Body of pancreas (tissue), 4 donors: ENCODE results near the gene LRRC40. TPM values are rescaled to one million over a fixed set of nuclear protein-coding genes. Genes with fewer than 3 reads are reported as not detected.
A peak's percentile ranks its signal among the peaks of the same experiment; 100 is the strongest.

Source experiments
- ATAC-seq: fragments of 150-250 bp; one replicate; pipeline ENCODE4 v1.9.1; 2016
- DNase-seq, 4 donors: peaks; one replicate each; pipeline ENCODE4 v3.0.0-alpha.2; 2019
- H3K27ac ChIP-seq, 4 donors: fragments of 200-600 bp; sonication (generic); 1 replicate in 3 of 4; 2 replicates in 1 of 4; pipeline versions ENCODE4 v1.5.1 to v1.6.1; 2016 to 2019; ENCODE audit warnings: mild to moderate bottlenecking in 1 of 4, mixed read lengths in 1 of 4, moderate library complexity in 1 of 4
- H3K27me3 ChIP-seq, 2 donors: fragments of 200-600 bp; sonication (generic); one replicate each; pipeline ENCODE4 v1.6.0; 2016; ENCODE audit warnings: mild to moderate bottlenecking in 1 of 2
- H3K36me3 ChIP-seq, 2 donors: fragments of 200-600 bp; sonication (generic); replicated peaks in 1 of 2; 2 replicates each; pipeline ENCODE4 v1.5.1; 2016; ENCODE audit warnings: low read depth in 2 of 2; ENCODE audit not compliant: insufficient read depth in 1 of 2
- H3K4me1 ChIP-seq: fragments of 200-600 bp; sonication (generic); one replicate; pipeline ENCODE4 v1.6.0; 2016
- H3K4me3 ChIP-seq, 2 donors: fragments of 200-600 bp; sonication (generic); 1 replicate in 1 of 2; 2 replicates in 1 of 2; pipeline ENCODE4 v1.5.1; 2016 to 2019
- H3K9me3 ChIP-seq, 3 donors: fragments of 200-600 bp; sonication (generic); 1 replicate in 2 of 3; 2 replicates in 1 of 3; pipeline ENCODE4 v1.5.1; 2016
- CTCF ChIP-seq, 7 experiments: fragments of 450-650 bp in 4 of 7; fragments of 200-600 bp in 3 of 7; sonication (generic) in 3 of 7; IDR thresholded peaks; one replicate each; pipeline ENCODE4 v1.5.1; 2016 to 2019; ENCODE audit warnings: antibody characterized with exemption in 7 of 7
- POLR2A ChIP-seq, 3 donors: fragments of 450-650 bp; IDR thresholded peaks; one replicate each; pipeline ENCODE4 v1.6.1; 2016; ENCODE audit warnings: antibody characterized with exemption in 3 of 3, mild to moderate bottlenecking in 2 of 3
- WGBS, 2 donors: methylation state at CpG; one replicate each; pipeline ENCODE4 v1.1.5; 2017; 5-methylcytosine and 5-hydroxymethylcytosine counted together
- intact Hi-C: fragments of 100-400 bp; cut with DNase I; formaldehyde crosslinking; loops from one replicate; pipeline ENCODE4 v1.15.1; 2023
- total RNA-seq, 2 donors: library from RNA; depleted of rRNA; stranded (reverse); fragments of >200 nt; gene quantifications; one replicate each; pipeline ENCODE4 v1.1.0, GENCODE V29; 2016

The LRRC40 gene
- 1 to 10 TPM; 3.3 to 7.3 TPM for total RNA-seq

- ATAC-seq, result peak; percentile 100
- peak within 1 kb of the TSS; percentile 72 to 83 for H3K4me3 ChIP-seq
- no peaks in the 10 kb centered on the region for H3K9me3 ChIP-seq
- TF ChIP-seq CTCF (IDR thresholded peaks at IDR 0.05) (peak in 1 of 7 experiments; percentile 36), POLR2A (IDR thresholded peaks at IDR 0.05) (peak; percentile 61 to 82 (median 78))
- peaks cover 29% of the 10 kb centered on the region for H3K4me1 ChIP-seq
- no peaks in the 10 kb centered on the region for H3K36me3 ChIP-seq
- no peaks in the 10 kb centered on the region for H3K27me3 ChIP-seq
- 0% methylated on average over 17 to 47 of the region's 47 CpGs for WGBS, 2 donors
- peak; percentile 93 to 97 (median 95) for DNase-seq
- peak within 1 kb of the TSS; percentile 72 to 93 (median 82) for H3K27ac ChIP-seq
- intact Hi-C loops, result no loop called here
Observed at GRCh38 chr1:70205434-70206118, at the start of gene LRRC40. LRRC40 (minus strand) TSS chr1:70205579; CDS start chr1:70205540, 39 bp downstream.

- H3K27me3 ChIP-seq, result no peaks in the 10 kb centered on the region
- intact Hi-C loops, result loop anchor here (10.0 kb wide), 1 partner anchor 816 kb away; no protein-coding TSS in a partner anchor
- TF ChIP-seq POLR2A (IDR thresholded peaks at IDR 0.05) (no peak), CTCF (IDR thresholded peaks at IDR 0.05) (no peak)
- ATAC-seq, result no peak
- H3K9me3 ChIP-seq, result no peaks in the 10 kb centered on the region
- no peak overlapping the region for H3K27ac ChIP-seq
- H3K36me3 ChIP-seq, result peaks cover 20 to 50% of the 10 kb centered on the region in 2 donors
- no peaks in the 10 kb centered on the region for H3K4me1 ChIP-seq
- 65 to 69% methylated on average over 4 of the region's 4 CpGs for WGBS, 2 donors
- no peak for DNase-seq
- no peak overlapping the region for H3K4me3 ChIP-seq
Observed at GRCh38 chr1:70248729-70249128, 43.4 kb upstream of the LRRC40 start.

DNA sequence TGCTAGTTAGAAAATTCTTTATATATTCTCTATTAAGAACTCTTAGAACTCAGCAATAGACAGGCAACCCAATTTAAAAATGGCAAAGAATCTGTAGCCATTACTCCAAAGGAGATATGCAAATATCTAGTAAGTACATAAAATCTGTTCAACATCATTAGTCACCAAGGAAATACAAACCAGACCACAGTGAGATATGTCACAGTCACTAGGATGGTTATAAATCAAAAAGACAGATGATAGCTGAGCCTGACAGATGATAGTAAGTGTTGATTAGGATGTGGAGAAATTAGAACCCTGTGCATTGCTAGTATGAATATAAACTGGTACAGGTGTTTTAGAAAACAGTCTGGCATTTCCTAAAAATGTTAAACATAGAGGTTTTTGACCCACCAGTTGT is 42.4 kb upstream of the LRRC40 start:
- H3K36me3 ChIP-seq, result peaks cover 22 to 53% of the 10 kb centered on the region in 2 donors
- intact Hi-C loops, result loop anchor here (10.0 kb wide), 1 partner anchor 817 kb away; no protein-coding TSS in a partner anchor
- no peak for DNase-seq

DNA sequence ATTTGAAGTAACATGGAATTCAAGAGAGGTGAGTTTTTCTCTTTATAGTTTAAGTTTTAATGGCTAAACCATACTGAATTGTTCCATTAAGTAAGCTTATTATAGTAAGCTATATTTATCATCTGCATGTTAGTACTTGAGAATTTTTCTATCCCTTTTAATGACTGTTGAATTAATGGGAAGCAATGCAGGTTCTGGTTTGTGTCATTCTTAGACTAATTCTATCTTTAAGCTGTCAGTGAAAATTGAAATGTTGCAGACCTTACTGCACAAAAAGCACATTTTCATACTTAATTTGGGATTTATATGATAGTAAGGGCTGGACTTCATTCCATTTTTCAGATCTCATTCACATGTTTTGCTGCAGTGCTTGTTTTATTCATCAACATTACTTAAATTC is 41.7 kb upstream of the LRRC40 start:
- intact Hi-C loops, result loop anchor here (10.0 kb wide), 1 partner anchor 818 kb away; no protein-coding TSS in a partner anchor
- no peak for ATAC-seq
- H3K36me3 ChIP-seq, result peaks cover 24 to 57% of the 10 kb centered on the region in 2 donors

More for the DNA sequence above, 42.4 kb upstream of the LRRC40 start:
- ATAC-seq, result no peak
- Histone ChIP-seq H3K9me3 (no peaks in the 10 kb centered on the region), H3K27ac (no peak overlapping the region), H3K27me3 (no peaks in the 10 kb centered on the region), H3K4me1 (no peaks in the 10 kb centered on the region), H3K4me3 (no peak overlapping the region)
- TF ChIP-seq CTCF (IDR thresholded peaks at IDR 0.05) (no peak), POLR2A (IDR thresholded peaks at IDR 0.05) (no peak)

More for the DNA sequence above, 41.7 kb upstream of the LRRC40 start:
- TF ChIP-seq POLR2A (IDR thresholded peaks at IDR 0.05) (no peak), CTCF (IDR thresholded peaks at IDR 0.05) (no peak)
- no peaks in the 10 kb centered on the region for H3K27me3 ChIP-seq
- H3K4me3 ChIP-seq, result no peak overlapping the region
- no peaks in the 10 kb centered on the region for H3K9me3 ChIP-seq
- H3K27ac ChIP-seq, result no peak overlapping the region
- DNase-seq, result no peak
- H3K4me1 ChIP-seq, result no peaks in the 10 kb centered on the region
